Nephron progenitor cell (in vitro differentiated cells): Measurements from ENCODE around the gene LIPI.
"Not testable (repeated sequence)": the region's sequence is repeated elsewhere in the genome, so short reads cannot be mapped to it uniquely, and the experiment has no call there.

Experiments used
- DNase-seq: peaks from one replicate; pipeline ENCODE4 v3.0.0; 2021
- H3K27ac Mint-ChIP-seq: 2 replicates; pipeline ENCODE4 v1.8.0; 2021; ENCODE audit warnings: mild to moderate bottlenecking, moderate library complexity, mixed read lengths
- H3K27me3 Mint-ChIP-seq: 2 replicates; pipeline ENCODE4 v1.8.0; 2021; ENCODE audit warnings: mild to moderate bottlenecking, low read depth, mixed read lengths; ENCODE audit not compliant: poor library complexity
- H3K36me3 Mint-ChIP-seq: 2 replicates; pipeline ENCODE4 v1.8.0; 2021; ENCODE audit warnings: low read depth, mixed read lengths
- H3K4me1 Mint-ChIP-seq: 2 replicates; pipeline ENCODE4 v1.8.0; 2021; ENCODE audit warnings: mixed read lengths
- H3K4me3 Mint-ChIP-seq: 2 replicates; pipeline ENCODE4 v1.8.0; 2021; ENCODE audit warnings: mild to moderate bottlenecking, moderate library complexity, mixed read lengths
- H3K9me3 Mint-ChIP-seq: 2 replicates; pipeline ENCODE4 v1.8.0; 2021; ENCODE audit warnings: mild to moderate bottlenecking, moderate library complexity, mixed read lengths
- CTCF ChIP-seq: fragments of 200-600 bp; sonication (generic); IDR thresholded peaks from 2 replicates; pipeline ENCODE4 v1.5.0; 2021; ENCODE audit warnings: antibody characterized with exemption

LIPI gene

DNA sequence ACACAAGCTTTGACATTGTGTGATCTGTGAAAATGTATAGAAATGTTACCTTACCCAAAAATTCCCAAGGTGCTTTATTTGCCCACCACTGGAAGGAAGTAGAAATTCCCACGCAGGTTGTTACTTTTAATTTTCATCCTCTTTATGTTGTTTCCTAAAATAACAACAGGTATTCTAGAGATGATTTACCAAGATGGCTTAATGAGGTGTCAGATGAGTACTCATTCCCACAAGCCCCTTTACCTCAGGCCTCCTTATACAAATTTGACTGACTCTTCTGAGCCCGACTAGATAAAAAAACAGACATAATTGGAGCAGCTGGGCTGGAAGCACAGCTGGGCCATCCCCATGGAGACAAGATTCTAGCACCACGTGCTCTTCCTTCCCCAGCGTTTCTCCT is 114.6 kb downstream of the LIPI start:
- Mint-ChIP-seq H3K27ac (no peak overlapping the region), H3K4me1 (no peaks in the 10 kb centered on the region), H3K9me3 (peaks cover 56% of the 10 kb centered on the region), H3K27me3 (peaks cover 4% of the 10 kb centered on the region), H3K36me3 (peaks cover 42% of the 10 kb centered on the region), H3K4me3 (no peak overlapping the region)
- no peak for TF ChIP-seq CTCF
- DNase-seq: no peak

DNA sequence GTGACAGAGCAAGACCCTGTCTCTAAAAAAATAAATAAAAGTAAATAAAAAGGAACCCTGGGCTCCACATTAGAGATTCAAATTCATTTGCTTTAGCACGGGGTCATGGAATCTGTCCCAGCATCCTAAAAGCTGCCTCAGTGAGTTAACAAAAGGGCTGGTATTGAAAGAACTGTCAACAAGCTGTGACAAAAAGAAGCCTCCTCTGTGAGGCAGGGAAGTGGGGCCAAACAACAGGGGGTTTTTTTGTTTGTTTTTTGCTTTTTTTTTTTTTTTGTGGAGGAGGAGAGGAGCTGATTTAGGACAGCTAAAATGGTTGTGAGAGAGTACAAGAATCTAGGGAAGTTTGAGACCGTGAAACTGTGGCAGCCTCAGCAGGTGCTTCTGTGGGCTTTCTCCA is 115.7 kb downstream of the LIPI start:
- Mint-ChIP-seq H3K27ac (peak overlapping the region; percentile 75), H3K9me3 (peaks cover 60% of the 10 kb centered on the region)
- TF ChIP-seq CTCF: no peak

DNA sequence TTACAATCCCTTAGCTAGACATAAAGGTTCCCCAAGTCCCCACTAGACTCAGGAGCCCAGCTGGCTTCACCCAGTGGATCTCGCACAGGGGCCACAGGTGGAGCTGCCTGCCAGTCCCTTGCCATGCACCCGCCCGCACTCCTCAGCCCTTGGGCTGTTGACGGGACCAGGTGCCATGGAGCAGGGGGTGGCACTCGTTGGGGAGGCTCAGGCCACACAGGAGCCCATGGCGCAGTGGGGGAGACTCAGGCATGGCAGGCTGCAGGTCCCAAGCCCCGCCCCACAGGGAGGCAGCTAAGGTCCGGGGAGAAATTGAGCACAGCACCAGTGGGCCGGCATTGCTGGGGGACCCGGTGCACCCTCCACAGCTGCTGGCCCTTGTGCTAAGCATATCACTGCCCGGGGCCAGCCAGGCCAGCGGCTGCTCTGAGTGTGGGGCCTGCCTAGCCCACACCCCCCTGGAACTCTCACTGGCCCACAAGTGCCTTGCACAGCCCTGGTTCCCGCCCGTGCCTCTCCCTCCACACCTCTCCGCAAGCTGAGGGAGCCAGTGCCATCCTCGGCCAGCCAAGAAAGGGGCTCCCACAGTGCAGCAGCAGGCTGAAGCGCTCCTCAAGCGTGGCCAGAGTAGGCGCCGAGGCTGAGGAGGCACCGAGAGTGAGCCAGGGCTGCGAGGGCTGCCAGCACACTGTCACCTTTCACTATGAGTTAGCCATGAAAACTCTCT is 117.8 kb downstream of the LIPI start:
- no peaks in the 10 kb centered on the region for H3K4me1 Mint-ChIP-seq
- peaks cover 41% of the 10 kb centered on the region for H3K36me3 Mint-ChIP-seq
- no peak for DNase-seq
- peaks cover 55% of the 10 kb centered on the region for H3K9me3 Mint-ChIP-seq
- H3K27me3 Mint-ChIP-seq: peaks cover 4% of the 10 kb centered on the region
- no peak for TF ChIP-seq CTCF
- H3K27ac Mint-ChIP-seq: no peak overlapping the region
- H3K4me3 Mint-ChIP-seq: no peak overlapping the region

More for the DNA sequence above, 115.7 kb downstream of the LIPI start:
- H3K36me3 Mint-ChIP-seq: peaks cover 51% of the 10 kb centered on the region
- DNase-seq: no peak
- H3K4me1 Mint-ChIP-seq: no peaks in the 10 kb centered on the region
- H3K27me3 Mint-ChIP-seq: peaks cover 4% of the 10 kb centered on the region
- no peak overlapping the region for H3K4me3 Mint-ChIP-seq

GRCh38 chr21:14090184-14090583 is 120.6 kb downstream of the LIPI start:
- H3K4me3 Mint-ChIP-seq, H3K27ac Mint-ChIP-seq, DNase-seq, H3K27me3 Mint-ChIP-seq, H3K4me1 Mint-ChIP-seq: not testable (repeated sequence)
- peaks cover 55% of the 10 kb centered on the region for H3K9me3 Mint-ChIP-seq
- peaks cover 48% of the 10 kb centered on the region for H3K36me3 Mint-ChIP-seq

GRCh38 chr21:14088391-14088790 is 122.4 kb downstream of the LIPI start:
- DNase-seq: no peak
- peaks cover under 1% of the 10 kb centered on the region for H3K27me3 Mint-ChIP-seq
- no peak overlapping the region for H3K4me3 Mint-ChIP-seq
- H3K27ac Mint-ChIP-seq: no peak overlapping the region
- no peak for TF ChIP-seq CTCF
- H3K9me3 Mint-ChIP-seq: peaks cover 60% of the 10 kb centered on the region
- H3K4me1 Mint-ChIP-seq: no peaks in the 10 kb centered on the region
- H3K36me3 Mint-ChIP-seq: peaks cover 56% of the 10 kb centered on the region

DNA sequence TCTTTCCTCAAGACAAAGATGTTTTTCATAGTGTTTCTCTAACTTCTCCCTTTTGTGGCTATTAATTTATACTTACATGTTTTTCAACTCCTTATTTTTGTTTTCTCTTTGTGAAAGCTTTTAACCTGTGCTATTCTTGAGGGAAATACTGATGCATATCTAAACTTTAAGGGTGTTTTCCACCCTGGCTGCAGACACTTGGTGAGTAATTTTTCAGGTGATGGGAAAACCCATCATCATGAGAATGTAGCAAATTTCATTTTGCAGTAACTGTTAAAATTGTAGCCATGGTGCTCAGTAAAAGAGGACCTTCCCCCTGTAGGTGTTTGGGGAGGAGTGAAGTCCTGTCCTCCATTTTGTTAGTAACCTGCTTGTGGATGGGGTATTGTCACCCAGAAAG is 124.2 kb downstream of the LIPI start:
- Mint-ChIP-seq H3K9me3 (peaks cover 66% of the 10 kb centered on the region), H3K4me1 (no peaks in the 10 kb centered on the region), H3K27ac (no peak overlapping the region), H3K36me3 (peaks cover 51% of the 10 kb centered on the region), H3K27me3 (peaks cover 3% of the 10 kb centered on the region), H3K4me3 (no peak overlapping the region)
- no peak for DNase-seq
- no peak for TF ChIP-seq CTCF
